Occipital lobe (tissue), 2 donors: ENCODE measurements around the gene SAP30. TPM values are rescaled to one million over a fixed set of nuclear protein-coding genes. Genes with fewer than 3 reads are reported as not detected.
A peak's percentile ranks its signal among the peaks of the same experiment; 100 is the strongest.

Experiments
- DNase-seq: peaks from one replicate; lab custom pipeline; 2025; lab: John Stamatoyannopoulos, UW
- total RNA-seq: library from RNA; depleted of rRNA; stranded (reverse); fragments of >200 nt; gene quantifications from one replicate; pipeline ENCODE4 v1.2.3, GENCODE V29; 2014

The SAP30 gene, protein sequence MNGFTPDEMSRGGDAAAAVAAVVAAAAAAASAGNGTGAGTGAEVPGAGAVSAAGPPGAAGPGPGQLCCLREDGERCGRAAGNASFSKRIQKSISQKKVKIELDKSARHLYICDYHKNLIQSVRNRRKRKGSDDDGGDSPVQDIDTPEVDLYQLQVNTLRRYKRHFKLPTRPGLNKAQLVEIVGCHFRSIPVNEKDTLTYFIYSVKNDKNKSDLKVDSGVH
- 24.5 TPM for total RNA-seq

DNA sequence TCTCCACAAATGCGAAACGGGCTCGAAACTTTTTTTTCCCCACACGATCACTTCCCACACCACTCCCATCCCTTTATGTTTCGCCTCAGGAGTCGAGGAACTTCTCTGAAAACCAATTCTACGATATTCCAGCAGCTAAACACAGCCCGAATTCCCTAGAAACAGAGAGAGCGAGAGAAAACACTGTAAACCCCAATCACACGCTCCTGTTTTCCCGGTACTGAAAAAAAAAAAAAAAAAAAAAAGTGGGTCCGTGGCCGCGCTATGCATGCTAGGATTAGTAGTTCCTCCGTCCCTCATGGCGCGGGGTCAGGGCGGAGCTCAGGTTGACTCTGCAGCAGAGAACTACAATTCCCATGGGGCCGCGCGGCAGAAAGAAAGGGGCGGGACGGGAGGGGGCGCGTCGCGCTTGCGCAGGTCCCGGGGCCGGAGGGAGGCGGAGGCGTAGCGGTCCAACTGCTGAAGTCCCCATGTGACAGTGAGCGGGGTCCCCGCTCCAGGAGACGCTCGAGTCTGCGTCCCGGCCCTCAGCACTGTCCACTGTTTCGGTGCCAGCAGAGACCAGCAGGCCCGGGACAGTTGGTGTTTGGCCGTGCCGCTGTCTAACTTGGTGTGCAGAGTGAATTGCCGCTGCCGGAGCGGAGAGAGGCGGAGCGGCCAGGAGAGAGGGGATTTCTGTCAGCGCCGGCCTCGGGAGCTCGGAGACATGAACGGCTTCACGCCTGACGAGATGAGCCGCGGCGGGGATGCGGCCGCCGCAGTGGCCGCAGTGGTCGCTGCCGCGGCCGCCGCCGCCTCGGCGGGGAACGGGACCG lies at the start of gene SAP30:
Gene SAP30, plus strand, starts transcription at position 478 of the 815 bp plus-strand sequence. Its CDS starts 229 bp downstream, at position 707.
- peak; percentile 97 for DNase-seq

DNA sequence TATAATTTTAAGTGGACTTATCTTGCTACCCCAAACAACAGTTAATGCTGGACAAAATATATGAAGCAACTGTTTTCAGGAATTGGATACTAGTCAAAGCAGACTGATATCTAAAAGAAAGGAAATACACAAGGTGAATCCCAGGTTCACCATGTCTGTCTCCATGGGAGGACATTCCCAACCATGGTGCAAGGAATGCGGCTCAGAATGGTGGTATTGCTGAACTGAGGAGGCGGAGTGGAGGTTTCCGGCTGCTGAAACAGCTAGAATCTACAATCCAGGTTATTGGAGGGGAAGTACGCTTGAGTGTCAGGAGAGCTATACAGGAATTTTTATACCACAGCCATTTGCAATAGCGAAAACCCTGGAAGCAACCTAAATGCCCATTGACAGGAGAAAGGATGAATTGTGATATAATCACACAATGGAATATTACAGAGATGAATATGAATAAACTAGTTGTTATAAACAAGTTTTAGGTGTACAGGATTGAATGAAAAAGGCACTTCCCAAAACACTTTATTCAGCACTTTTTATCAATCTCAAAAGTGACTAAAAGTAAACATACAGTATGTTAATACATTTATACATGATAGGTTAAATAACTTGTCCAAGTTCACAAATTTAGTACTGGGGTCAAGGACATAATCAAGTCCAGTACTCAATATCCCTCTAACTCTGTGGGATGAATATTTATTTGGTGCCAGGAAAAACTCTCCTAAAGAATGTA lies 45.6 kb upstream of the SAP30 start:
- no peak for DNase-seq

DNA sequence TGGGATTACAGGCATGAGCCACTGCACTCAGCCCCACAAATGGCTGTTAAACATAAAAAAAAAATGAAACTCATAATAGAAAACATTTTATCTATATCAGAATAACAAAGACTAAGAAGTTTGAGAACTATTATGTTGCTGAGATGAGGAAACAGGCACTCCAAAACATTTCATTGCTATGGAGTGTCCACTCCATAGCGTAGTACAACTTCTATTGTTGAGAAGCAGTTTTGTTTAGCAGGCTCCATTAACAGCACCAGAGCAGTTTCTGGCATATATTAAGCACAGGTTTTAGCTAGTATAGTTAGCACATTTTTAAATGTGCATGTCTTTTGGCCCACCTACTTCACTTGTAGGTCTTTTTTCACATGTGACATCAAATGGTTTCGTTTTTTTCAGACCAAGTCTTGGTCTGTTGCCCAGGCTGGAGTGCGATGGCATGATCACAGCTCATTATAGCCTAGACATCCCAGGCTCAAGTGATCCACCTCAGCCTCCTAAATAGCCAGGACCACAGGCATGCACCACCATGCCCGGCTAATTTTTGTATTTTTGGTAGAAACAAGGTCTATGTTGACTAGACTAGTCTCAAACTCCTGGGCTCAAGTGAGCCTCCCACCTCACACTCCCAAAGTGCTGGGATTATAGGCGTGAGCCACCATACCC lies 42.4 kb upstream of the SAP30 start:
- no peak for DNase-seq

DNA sequence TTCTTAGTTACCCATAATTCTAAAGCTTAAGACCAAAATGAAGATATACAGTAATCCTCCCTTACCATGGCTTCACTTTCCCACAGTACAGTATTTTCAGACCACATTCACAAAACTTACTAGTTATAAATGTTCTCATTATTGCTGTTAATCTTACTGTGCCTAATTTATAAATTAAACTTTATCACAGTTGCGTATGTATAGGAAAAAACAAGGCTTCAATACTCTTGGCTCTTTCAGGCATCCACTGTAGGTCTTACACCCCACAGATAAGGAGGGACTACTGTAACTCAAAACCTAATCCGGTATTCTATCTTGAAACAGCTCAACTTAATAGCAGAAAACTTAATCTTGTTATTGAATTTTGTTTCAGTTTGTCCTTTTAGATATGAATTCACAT lies 40.2 kb upstream of the SAP30 start:
- DNase-seq = no peak

DNA sequence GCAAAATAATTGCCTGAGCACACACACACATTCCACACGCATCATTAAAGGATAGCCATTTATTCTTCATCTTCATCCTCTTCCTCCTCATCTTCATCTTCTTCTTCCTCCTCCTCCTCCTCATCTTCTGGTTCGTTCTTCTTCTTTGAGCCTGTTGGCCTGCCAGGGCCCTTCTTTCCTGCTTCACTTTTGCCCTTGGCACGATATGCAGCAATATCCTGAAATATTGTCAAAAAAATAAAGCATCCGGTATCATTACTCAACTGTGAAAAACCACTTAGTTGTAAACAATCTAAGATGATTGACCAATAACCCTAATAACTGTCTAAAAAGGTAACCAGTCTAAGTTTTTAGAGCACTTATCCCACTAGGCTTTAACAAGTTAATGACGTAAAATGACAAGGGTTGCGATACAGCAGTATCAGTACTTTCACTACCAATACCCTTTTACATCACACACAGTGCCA lies 38.7 kb upstream of the SAP30 start:
- no peak for DNase-seq

DNA sequence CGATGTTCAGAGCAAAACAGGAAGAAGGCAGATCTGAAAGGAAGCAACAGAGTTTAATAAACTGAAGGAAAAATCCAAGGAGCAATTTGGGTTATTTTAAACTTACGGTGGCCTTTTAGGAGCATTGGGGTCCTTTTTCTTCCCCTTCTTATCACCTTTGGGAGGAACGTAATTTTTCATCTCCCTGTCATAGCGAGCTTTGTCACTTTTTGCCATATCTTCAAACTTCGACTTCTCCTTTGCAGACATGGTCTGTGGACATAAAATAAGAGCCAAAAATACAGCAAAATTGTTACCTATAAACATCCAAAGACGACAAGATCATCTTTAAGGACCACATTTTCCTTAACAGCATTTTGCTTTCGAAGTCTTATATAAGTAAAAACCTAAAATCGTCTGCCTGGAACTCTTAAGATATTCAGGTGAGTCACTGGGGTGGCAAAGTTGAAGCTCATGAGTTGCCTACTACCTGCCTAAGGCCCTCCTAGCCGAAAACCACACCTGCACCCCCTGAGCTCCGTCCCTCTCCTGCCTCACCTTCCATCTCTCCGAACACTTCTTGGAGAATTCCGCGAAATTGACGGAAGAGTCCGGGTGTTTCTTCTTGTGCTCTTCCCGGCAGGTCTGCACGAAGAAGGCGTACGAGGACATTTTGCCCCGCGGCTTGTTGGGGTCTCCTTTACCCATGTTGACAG lies 37.6 kb upstream of the SAP30 start:
- no peak for DNase-seq

DNA sequence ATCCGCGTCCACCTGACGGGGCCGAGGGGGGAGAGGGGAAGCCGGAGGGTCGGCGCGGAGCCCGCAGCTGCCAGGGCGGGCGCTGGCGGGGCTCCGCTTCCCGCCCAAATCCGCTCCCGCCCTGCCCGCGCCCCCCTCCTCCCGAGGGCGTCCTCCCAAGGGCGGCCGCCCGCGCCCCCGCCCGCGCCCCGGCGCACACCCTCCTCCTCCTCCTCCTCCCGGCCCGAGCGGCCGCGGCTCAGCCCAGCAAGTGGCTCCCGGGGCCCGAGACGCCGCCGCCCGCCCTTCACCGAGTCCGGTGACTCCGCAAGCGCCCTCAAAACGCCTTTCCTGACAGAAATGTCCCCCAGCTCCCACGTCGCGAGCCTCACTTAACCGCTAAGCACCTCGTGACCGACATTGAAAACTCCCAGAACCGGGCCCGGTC lies 37.1 kb upstream of the SAP30 start:
- DNase-seq = peak; percentile 56

DNA sequence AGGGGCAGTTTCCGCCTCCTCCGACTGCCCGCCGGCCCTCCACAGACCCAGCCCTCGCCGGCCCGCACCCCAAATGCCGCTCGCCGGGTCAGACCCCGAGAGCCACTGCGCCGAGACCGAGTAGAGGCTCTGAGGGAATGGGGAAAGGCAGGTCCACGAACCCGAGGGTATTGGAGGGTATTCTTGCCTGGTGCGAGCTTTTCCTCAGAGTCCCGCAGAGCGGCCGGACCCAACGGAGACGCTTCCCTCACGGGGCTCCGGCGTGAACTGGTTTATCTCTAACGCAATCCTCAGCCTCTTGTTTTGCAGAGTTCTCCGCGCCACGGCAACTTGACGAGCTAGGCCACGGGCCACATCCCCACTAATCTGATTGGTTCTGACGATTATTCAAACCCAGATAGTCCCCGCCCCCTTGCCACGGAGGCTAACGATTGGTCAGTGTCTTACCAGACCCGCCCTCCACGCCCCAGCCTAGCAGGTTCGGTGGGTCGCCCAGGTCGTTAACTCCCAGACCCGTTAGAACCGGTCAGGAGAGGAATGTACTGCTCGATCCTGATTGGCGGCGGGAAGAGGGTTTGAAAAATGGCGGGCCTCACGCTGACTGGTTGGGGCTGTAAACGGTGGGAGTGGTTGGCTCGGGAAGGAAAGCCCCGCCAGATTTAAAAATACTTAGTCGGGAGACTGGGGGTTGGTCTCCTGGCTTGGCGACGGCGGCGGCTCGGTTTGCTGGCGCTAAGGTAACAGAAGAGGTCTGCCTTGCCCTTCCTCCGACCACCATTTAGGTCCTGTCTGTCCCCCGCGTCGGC lies 36.5 kb upstream of the SAP30 start, which contains the start of gene HMGB2:
Gene HMGB2, minus strand, starts transcription at position 274 of the 806 bp plus-strand sequence. CDS start 709 bp downstream, outside the sequence.
- peak; percentile 99 for DNase-seq

DNA sequence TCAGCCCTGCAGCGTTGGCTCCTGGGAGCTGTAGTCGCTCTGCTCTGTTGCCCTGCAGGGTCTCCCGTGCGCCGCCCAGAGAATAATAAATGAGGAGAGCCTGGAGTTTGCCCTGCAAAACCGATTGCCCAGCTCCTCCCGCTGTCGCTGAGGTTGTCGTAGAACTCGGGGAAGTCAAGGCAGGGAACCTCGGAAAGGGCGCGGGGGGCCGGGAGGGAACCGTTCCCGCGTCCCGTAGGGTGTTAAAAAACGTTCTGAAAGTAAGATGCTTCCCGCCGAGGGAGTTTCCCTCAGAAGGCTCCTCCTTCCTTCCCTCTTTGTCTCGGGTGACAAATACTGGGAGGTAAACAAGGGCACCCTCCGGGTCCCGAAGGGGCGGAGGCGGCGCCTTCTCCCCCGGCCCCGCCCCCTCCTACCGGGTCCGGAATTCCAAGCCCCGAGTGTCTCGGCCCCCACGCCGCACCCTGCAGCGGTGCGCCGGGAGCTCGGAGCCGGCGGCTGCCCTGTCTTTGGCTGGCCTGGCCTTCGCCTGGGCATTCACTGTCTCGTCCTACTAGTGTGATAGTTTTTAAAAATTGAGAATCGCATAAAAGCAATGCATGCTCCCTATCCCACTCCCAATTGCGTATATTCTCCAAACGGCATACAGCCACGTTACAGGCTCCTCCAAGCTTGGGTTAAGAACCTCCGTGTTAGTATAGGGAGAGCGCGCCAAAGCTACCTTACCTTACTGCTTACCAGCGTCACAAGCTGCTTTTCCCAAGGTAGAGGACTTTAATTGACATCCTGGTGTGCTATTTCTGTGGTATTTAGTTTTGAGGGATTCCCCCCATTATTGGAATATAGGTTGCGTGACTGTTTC lies 35.6 kb upstream of the SAP30 start:
- DNase-seq = peak; percentile 41

DNA sequence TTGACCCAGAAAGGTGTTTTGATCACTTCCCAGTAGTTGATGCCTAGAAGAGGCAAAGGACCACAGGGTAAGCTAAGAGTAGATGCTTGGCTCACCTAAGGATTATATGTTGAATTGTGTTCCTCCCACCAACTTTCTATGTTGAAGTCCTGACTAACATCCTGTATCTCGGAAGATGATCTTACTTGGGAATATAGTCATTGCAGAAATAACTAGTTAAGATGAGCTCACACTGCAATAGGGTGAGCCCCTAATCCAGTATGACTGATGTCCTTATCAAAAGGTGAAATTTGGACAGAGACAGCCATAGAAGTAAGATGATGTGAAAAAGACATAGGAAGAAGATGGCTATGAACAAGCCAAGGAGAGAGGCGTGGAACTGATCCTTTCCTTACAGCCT lies 33.3 kb upstream of the SAP30 start:
- DNase-seq = no peak

DNA sequence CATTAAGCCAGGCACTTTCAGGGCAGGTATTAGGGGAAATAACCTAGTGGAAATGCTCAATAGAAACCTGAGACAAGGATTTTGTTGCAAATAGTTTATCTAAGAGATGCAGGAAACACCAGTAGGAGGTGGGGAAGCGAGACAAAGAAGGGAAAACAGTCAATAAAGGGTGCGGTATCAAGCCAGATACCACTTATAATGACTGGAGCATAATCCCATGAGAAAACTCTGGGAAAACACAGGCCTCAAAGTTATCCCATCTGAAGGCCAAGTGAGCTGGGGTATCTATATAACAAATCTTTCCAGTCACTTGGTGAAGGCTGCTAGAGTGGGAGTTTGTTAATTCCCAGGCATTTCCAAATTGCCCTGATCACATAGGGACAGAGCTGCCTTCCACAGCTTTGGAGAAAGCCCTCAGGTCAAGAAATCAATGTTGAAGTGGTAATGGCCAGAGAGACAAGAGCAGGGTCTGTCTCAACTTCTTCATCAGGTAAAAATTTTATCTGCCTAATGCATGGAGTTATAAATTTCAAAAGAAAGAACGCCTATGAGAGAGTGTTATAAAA lies 26.8 kb upstream of the SAP30 start:
- DNase-seq = no peak

DNA sequence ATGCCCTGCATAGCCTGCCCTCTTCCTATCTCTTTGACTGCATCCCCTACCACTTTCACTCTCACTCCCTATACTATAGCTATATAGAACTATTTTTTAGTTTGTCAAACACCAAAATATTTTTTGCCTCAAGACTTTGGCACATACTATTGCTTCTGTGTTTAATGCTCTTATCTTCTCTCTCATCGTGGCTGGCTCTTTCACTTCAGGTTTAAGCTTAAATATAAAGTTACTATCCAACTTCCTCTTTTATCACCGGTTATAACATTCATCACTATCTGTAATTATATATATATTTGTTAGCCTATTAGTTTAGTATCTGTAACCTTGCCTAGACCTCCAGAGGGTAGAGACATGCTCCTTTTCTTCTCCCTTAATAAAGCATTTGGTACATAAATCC lies 25.1 kb upstream of the SAP30 start:
- no peak for DNase-seq

DNA sequence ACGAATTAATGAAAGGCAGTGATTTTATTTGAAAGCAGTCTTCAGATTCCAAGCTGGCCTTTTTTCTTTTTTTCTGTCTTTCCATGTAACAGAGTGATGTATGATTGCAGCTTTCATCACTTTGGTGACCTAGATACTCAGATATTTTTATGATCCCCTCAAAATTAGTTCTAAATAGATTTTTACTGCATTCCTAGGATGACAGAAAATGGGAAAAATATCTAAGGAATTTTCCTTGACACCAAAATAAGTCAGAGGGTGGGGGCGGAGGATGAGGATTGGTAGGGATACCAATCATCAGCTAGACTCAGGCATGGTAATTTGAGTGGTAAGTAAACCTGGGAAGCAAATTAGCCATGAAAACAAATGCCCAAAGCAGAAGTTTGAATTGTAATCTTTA lies 24.7 kb upstream of the SAP30 start:
- no peak for DNase-seq

DNA sequence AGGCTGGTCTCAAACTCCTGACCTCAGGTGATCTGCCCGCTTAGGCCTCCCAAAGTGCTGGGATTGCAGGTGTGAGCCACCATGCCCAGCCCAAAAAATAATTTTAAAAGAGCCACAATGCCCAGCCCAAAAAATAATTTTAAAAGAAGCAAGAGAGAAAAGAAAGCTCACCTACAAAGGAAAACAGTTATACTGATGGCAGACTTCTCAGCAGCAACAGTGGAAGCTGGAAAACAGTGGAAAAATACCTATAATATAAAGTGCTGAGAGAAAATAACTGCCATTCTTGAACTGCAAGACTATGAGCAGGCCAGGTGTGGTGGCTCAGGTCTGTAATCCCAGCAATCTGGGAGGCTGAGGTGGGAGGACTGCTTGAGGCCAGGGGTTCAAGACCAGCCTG lies 23.3 kb upstream of the SAP30 start:
- no peak for DNase-seq

DNA sequence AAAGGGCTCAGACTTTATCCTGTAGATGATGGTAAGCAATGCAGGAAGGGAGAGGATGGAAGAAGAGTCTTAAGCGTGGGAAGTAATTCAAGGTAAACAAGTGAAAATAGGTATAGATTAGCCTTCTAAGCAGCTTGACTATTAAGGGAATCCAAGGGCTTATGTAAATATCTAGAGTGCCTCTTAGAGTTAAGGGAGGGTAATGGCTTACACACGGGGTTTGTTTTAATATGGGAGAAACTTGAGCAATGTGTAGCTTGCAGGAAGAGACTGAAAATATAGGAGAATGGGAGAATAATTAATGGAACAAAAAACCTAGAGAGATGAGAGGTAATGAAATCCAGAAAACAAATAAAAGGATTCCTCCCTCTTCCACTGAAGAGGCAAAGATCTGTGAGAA lies 12.8 kb upstream of the SAP30 start:
- DNase-seq = no peak

DNA sequence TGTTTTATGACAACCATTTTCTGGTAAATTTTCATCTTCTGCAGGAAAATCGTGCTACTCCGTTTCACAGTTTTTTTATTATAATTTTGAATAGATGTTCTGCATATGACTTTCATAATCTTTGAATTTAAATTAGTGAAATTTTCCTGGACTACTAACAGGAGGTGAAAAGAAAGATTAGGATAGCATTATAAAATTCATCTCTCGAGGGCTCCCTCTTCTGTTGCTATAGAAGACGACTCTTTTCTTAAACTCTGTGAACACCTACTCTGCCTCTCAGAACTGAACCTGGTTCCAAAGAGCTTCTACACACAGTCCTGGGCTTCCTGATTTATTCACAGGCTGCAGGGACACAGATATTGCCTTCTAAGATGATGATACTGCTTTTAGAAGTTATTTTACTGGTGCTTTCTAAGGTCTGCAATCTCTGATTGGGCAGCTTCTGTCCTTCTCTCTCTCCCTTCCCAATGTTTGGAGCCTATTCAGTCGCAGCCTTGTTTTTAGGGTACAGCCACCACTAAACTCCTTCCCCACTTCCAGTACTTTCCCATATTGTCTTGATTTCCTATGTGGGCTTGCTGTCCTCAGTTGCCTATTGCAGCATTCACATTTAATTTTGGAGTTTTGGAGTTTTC lies 10.1 kb upstream of the SAP30 start:
- no peak for DNase-seq

DNA sequence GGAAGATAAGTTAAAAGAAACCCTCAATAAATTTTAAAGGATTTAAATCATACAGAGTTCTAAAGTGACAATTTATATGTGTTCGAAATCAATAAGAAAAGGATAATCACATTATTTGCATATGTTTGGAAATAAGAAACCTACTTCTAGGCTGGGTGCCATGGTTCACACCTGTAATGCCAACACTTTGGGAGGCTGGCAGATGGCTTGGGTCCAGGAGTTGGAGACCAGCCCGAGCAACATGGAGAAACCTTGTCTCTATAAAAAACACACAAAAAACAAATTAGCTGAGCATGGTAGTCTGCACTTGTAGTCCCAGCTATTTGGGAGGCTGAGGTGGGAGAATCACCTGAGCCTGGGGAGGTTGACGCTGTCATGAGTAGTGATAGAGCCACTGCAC lies 8.1 kb upstream of the SAP30 start:
- DNase-seq = no peak

DNA sequence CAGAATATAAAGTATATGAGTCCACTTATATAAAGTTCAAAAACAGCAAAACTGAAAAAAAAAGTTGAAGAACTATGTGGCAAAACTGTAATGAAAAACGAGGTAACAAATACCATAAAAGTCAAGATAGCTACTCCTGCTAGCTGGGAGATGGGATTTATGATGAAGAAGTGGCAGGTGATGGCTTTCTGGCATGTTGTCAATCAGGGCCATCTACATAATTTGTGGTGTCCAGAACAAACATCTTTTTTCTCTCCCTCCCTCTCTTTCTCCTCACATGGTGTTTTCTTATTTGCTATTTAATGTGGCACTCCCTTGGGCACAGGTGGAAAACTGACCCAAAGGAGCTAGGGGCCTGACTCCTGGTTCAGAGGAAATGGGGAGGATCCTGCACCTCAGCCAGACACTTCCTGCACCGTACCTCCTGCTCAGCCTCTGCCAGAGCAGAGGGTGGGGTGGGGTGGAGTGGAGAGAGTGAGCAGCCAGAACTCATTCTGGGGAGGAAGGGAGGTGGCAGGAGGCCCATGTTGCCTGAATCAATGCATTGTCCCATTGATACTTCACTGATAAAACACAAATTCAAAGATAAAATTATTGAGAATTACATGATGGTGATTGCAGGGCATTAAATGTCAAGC lies 5.3 kb upstream of the SAP30 start:
- no peak for DNase-seq
